Vagina (tissue), 2 donors: ENCODE data around the gene NUCB1.

Experiments used
- POLR2A ChIP-seq, 2 donors: fragments of 450-650 bp; IDR thresholded peaks; one replicate each; pipeline ENCODE4 v1.6.1; 2017; ENCODE audit warnings: antibody characterized with exemption in 2 of 2, mild to moderate bottlenecking in 2 of 2, moderate library complexity in 2 of 2
- TF ChIP-seq, protein P1 (sequence below), 3 experiments: fragments of 450-650 bp in 2 of 3; fragments of 200-600 bp in 1 of 3; sonication (generic) in 1 of 3; IDR thresholded peaks; one replicate each; pipeline ENCODE4 v1.5.1; 2017 to 2019; ENCODE audit warnings: antibody characterized with exemption in 3 of 3, mild to moderate bottlenecking in 2 of 3, moderate library complexity in 2 of 3

- TF ChIP-seq, protein P1, sequence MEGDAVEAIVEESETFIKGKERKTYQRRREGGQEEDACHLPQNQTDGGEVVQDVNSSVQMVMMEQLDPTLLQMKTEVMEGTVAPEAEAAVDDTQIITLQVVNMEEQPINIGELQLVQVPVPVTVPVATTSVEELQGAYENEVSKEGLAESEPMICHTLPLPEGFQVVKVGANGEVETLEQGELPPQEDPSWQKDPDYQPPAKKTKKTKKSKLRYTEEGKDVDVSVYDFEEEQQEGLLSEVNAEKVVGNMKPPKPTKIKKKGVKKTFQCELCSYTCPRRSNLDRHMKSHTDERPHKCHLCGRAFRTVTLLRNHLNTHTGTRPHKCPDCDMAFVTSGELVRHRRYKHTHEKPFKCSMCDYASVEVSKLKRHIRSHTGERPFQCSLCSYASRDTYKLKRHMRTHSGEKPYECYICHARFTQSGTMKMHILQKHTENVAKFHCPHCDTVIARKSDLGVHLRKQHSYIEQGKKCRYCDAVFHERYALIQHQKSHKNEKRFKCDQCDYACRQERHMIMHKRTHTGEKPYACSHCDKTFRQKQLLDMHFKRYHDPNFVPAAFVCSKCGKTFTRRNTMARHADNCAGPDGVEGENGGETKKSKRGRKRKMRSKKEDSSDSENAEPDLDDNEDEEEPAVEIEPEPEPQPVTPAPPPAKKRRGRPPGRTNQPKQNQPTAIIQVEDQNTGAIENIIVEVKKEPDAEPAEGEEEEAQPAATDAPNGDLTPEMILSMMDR (IDR thresholded peaks at IDR 0.05): no peak
- no peak for TF ChIP-seq POLR2A (IDR thresholded peaks at IDR 0.05)
Measured at GRCh38 chr19:48867123-48867745, 32.9 kb upstream of the NUCB1 start.
